HEK293 (cell line): ENCODE data around the gene DENND11.

Source experiments
- CTCF ChIA-PET: fragments of 350-600 bp; formaldehyde crosslinking; extraction: SDS; loops from one replicate; lab custom pipeline; 2021; ENCODE audit warnings: antibody characterized with exemption; lab: Yijun Ruan, JAX
- POLR2A ChIA-PET: fragments of 300-600 bp; formaldehyde crosslinking; extraction: SDS; loops from one replicate; lab custom pipeline; 2020; ENCODE audit warnings: antibody characterized with exemption, inconsistent platforms; lab: Yijun Ruan, JAX
- H3K27ac ChIP-seq: fragments of 200-500 bp; sonication (Bioruptor generic); 2 replicates; pipeline ENCODE4 v1.5.1; 2014; ENCODE audit warnings: low read depth, low read length, control low read depth, inconsistent platforms; ENCODE audit errors: extremely low read depth
- H3K36me3 ChIP-seq, 2 experiments: fragments of 200-500 bp in 1 of 2; sonication (Bioruptor generic) in 1 of 2; 1 replicate in 1 of 2; 2 replicates in 1 of 2; pipeline ENCODE4 v1.5.1; 2014 to 2017; ENCODE audit warnings: inconsistent platforms in 2 of 2, low read length in 2 of 2; ENCODE audit not compliant: control insufficient read depth in 2 of 2, insufficient read depth in 1 of 2
- H3K4me1 ChIP-seq: fragments of 200-500 bp; sonication (Bioruptor generic); 2 replicates; pipeline ENCODE4 v1.5.1; 2014; ENCODE audit warnings: mild to moderate bottlenecking, low read length, inconsistent platforms; ENCODE audit not compliant: control insufficient read depth, insufficient read depth
- H3K4me3 ChIP-seq: 2 replicates; pipeline ENCODE4 v1.5.1; 2011; ENCODE audit warnings: low read depth, mild to moderate bottlenecking, control low read depth, low read length, moderate library complexity
- H3K9me3 ChIP-seq: fragments of 200-500 bp; sonication (Bioruptor generic); 2 replicates; pipeline ENCODE4 v1.5.1; 2014; ENCODE audit warnings: low read depth, low read length, inconsistent platforms; ENCODE audit not compliant: control insufficient read depth, insufficient read depth
- BCL11A ChIP-seq: fragments of 450-650 bp; formaldehyde crosslinking; IDR thresholded peaks from 2 replicates; pipeline ENCODE4 v1.5.1; 2016; ENCODE audit warnings: low read depth, missing biosample characterization, missing genetic modification characterization
- FEZF1 ChIP-seq: fragments of 450-650 bp; formaldehyde crosslinking; IDR thresholded peaks from 2 replicates; pipeline ENCODE4 v1.5.1; 2016; ENCODE audit warnings: missing biosample characterization, missing genetic modification characterization
- HOXC10 ChIP-seq: sonication (generic); formaldehyde crosslinking; IDR thresholded peaks from 2 replicates; pipeline ENCODE4 v1.8.1; 2023; ENCODE audit warnings: mild to moderate bottlenecking, missing genetic modification reagents
- INSM2 ChIP-seq: fragments of 450-650 bp; formaldehyde crosslinking; IDR thresholded peaks from 2 replicates; pipeline ENCODE4 v1.5.1; 2016; ENCODE audit warnings: missing biosample characterization, missing genetic modification characterization
- ZBTB6 ChIP-seq: fragments of 450-650 bp; formaldehyde crosslinking; IDR thresholded peaks from 2 replicates; pipeline ENCODE4 v1.5.1; 2017; ENCODE audit warnings: missing biosample characterization, missing genetic modification characterization
- ZNF121 ChIP-seq: fragments of 450-650 bp; formaldehyde crosslinking; IDR thresholded peaks from 2 replicates; pipeline ENCODE4 v1.5.1; 2016; ENCODE audit warnings: missing biosample characterization, missing genetic modification characterization
- ZNF140 ChIP-seq: fragments of 450-650 bp; formaldehyde crosslinking; IDR thresholded peaks from 2 replicates; pipeline ENCODE4 v1.5.1; 2016; ENCODE audit warnings: missing biosample characterization, missing genetic modification characterization
- ZNF2 ChIP-seq: fragments of 450-650 bp; formaldehyde crosslinking; IDR thresholded peaks from 2 replicates; pipeline ENCODE4 v1.5.1; 2016; ENCODE audit warnings: missing biosample characterization, missing genetic modification characterization
- ZNF280C ChIP-seq: fragments of 450-650 bp; formaldehyde crosslinking; IDR thresholded peaks from 2 replicates; pipeline ENCODE4 v1.5.1; 2016; ENCODE audit warnings: missing biosample characterization, missing genetic modification characterization
- ZNF449 ChIP-seq: fragments of 450-650 bp; formaldehyde crosslinking; IDR thresholded peaks from 2 replicates; pipeline ENCODE4 v1.5.1; 2017; ENCODE audit warnings: missing biosample characterization, mild to moderate bottlenecking, missing genetic modification characterization, moderate library complexity
- ZNF488 ChIP-seq: fragments of 450-650 bp; formaldehyde crosslinking; IDR thresholded peaks from 2 replicates; pipeline ENCODE4 v1.5.1; 2016; ENCODE audit warnings: missing biosample characterization, missing genetic modification characterization
- ZNF510 ChIP-seq: fragments of 450-650 bp; formaldehyde crosslinking; IDR thresholded peaks from 2 replicates; pipeline ENCODE4 v1.5.1; 2018; ENCODE audit warnings: mild to moderate bottlenecking, missing genetic modification characterization, missing biosample characterization; ENCODE audit not compliant: insufficient replicate concordance
- ZNF623 ChIP-seq: fragments of 450-650 bp; formaldehyde crosslinking; IDR thresholded peaks from 2 replicates; pipeline ENCODE4 v1.5.1; 2016; ENCODE audit warnings: missing biosample characterization, missing genetic modification characterization
- ZNF654 ChIP-seq: fragments of 450-650 bp; formaldehyde crosslinking; IDR thresholded peaks from 2 replicates; pipeline ENCODE4 v1.5.1; 2016; ENCODE audit warnings: low read depth, missing biosample characterization, missing genetic modification characterization
- ZNF747 ChIP-seq: fragments of 450-650 bp; formaldehyde crosslinking; IDR thresholded peaks from 2 replicates; pipeline ENCODE4 v1.5.1; 2016; ENCODE audit warnings: missing biosample characterization, missing genetic modification characterization
- ZSCAN30 ChIP-seq: fragments of 450-650 bp; IDR thresholded peaks from 2 replicates; pipeline ENCODE4 v1.5.1; 2018; ENCODE audit warnings: missing biosample characterization, mild to moderate bottlenecking, missing genetic modification characterization, moderate library complexity

The DENND11 gene

GRCh38 chr7:141713890-141714289, 11.9 kb upstream of the DENND11 start:
- H3K27ac ChIP-seq, result no peak overlapping the region
- TF ChIP-seq ZNF280C (tag by site-specific recombination) (no peak), ZNF510 (tag by site-specific recombination) (no peak), ZNF121 (tag by site-specific recombination) (no peak), ZSCAN30 (tag by site-specific recombination) (no peak), ZNF488 (tag by site-specific recombination) (no peak), FEZF1 (tag by site-specific recombination) (no peak), ZNF2 (no peak), INSM2 (tag by site-specific recombination) (no peak), BCL11A (tag by site-specific recombination) (no peak), ZNF747 (tag by site-specific recombination) (no peak), ZBTB6 (no peak), ZNF623 (no peak), ZNF654 (no peak), HOXC10 (CRISPR knock-in tag) (no peak)
- H3K4me3 ChIP-seq, result no peak overlapping the region
- ChIA-PET POLR2A (no interaction called here), CTCF (interaction anchor here (1.4 kb wide), 1 partner anchor 24 kb away, joined by 6 read pairs; the partner anchor contains the start of gene SSBP1)
- no peaks in the 10 kb centered on the region for H3K36me3 ChIP-seq
- no peaks in the 10 kb centered on the region for H3K9me3 ChIP-seq
- no peaks in the 10 kb centered on the region for H3K4me1 ChIP-seq

- no peak overlapping the region for H3K4me3 ChIP-seq
- TF ChIP-seq ZNF449, result no peak
- no peak for TF ChIP-seq ZNF654
- TF ChIP-seq ZNF280C (tag by site-specific recombination), result no peak
- no peak for TF ChIP-seq ZNF140 (tag by site-specific recombination)
- no peak overlapping the region for H3K27ac ChIP-seq
- ChIA-PET POLR2A (no interaction called here), CTCF (interaction anchor here (1.4 kb wide), 1 partner anchor 26 kb away, joined by 6 read pairs; the partner anchor contains the start of gene SSBP1)
- no peaks in the 10 kb centered on the region for H3K9me3 ChIP-seq
- H3K36me3 ChIP-seq, result no peaks in the 10 kb centered on the region
- no peaks in the 10 kb centered on the region for H3K4me1 ChIP-seq
These were observed 10.8 kb upstream of the DENND11 start for GRCh38 chr7:141712603-141713255.
